ENCODE measurements around the gene CSK. TPM values are rescaled to one million over a fixed set of nuclear protein-coding genes. Genes with fewer than 3 reads are reported as not detected.

The CSK gene
- polyA plus RNA-seq, 1 donor, result 62.4 TPM

DNA sequence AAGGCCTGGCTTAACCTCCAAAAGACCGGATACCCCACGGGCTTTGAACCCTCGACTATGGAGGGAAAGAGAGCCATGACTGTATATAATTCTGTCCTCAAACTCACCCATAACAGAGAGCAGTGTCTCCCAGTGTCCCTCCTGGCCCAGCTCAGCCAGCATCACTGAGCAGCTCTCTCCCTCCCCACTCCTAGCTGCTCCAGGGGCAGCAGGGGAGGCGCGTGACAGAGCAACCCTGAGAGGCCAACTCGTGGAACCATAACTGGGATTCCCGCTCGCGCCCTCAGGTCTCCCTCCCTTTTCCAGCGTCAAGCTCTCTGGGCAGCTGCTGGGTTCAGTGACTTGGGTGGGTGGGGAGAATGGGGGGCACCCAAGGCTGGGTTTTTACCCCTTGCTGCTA lies 44.0 kb downstream of the CSK start:
- no peaks in the 10 kb centered on the region for H3K9me3 ChIP-seq (ENCODE audit: control insufficient read depth, low read depth, low read length)
- H3K27ac ChIP-seq (ENCODE audit: low read length), result no peak overlapping the region
- no peak overlapping the region for H3K4me3 ChIP-seq (ENCODE audit: low read length)
- H3K27me3 ChIP-seq (ENCODE audit: control insufficient read depth, insufficient read depth, low read length), result peaks cover 49% of the 10 kb centered on the region
- H3K36me3 ChIP-seq (ENCODE audit: control insufficient read depth, insufficient read depth, low read length), result no peaks in the 10 kb centered on the region
- DNase-seq, result no peak
- H3K4me1 ChIP-seq (ENCODE audit: control insufficient read depth, insufficient read depth, low read length), result peaks cover 9% of the 10 kb centered on the region
- WGBS (ENCODE audit: insufficient coverage, low lambda C conversion rate), result no CpG with 5 or more reads among the region's 10 CpGs

DNA sequence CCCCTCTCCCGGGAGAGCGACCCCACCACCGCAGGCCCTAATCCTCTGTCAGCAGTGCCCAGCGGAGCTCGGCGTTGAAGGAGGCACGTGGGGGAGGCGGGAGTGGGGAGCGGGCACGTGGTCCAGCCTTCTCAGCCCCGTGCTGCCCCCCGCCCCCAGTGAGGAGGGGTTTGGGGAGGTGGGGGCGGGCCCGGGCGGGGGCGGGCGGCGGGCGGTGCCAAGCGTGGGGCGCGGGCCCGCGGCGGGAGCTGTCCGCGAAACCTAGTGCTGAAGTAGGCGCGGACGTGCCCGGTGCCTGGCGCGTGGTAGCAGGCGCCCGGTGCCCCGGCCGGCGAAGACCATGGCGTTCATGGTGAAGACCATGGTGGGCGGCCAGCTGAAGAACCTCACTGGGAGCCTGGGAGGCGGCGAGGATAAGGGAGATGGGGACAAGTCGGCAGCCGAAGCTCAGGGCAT lies 44.5 kb downstream of the CSK start, which contains the start of gene CPLX3:
Gene CPLX3 (plus strand): TSS at position 264 of the 456 bp plus-strand sequence. CDS start 77 bp downstream, at position 341.
- Histone ChIP-seq H3K36me3 (ENCODE audit: control insufficient read depth, insufficient read depth, low read length) (no peaks in the 10 kb centered on the region), H3K27me3 (ENCODE audit: control insufficient read depth, insufficient read depth, low read length) (peaks cover 49% of the 10 kb centered on the region), H3K4me1 (ENCODE audit: control insufficient read depth, insufficient read depth, low read length) (peaks cover 12% of the 10 kb centered on the region), H3K27ac (ENCODE audit: low read length) (no peak within 1 kb of the TSS), H3K9me3 (ENCODE audit: control insufficient read depth, low read depth, low read length) (no peaks in the 10 kb centered on the region), H3K4me3 (ENCODE audit: low read length) (no peak within 1 kb of the TSS)
- peak in 1 of 2 donors; percentile 29 for DNase-seq
- no CpG with 5 or more reads among the region's 44 CpGs for WGBS (ENCODE audit: insufficient coverage, low lambda C conversion rate)

DNA sequence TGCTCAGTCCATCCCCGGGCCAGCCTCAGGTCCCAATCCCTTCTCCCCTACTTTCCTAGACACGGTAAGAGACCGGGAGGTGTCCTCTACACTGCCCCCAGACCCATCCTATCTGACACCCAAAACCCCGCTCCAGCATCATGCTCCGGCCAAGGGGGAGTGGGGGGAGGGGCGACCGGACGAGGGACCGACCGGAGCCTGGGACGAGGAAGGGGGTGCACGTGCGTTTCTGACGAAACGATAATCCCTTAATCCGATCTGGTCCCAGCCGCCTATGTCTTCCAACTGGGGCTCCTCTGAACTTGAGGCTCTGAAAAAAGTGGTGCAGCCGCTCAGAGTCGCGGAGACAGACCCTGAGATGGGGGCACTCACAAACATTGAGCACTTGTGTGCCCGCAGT lies 45.0 kb downstream of the CSK start:
- WGBS (ENCODE audit: insufficient coverage, low lambda C conversion rate), result no CpG with 5 or more reads among the region's 21 CpGs

DNA sequence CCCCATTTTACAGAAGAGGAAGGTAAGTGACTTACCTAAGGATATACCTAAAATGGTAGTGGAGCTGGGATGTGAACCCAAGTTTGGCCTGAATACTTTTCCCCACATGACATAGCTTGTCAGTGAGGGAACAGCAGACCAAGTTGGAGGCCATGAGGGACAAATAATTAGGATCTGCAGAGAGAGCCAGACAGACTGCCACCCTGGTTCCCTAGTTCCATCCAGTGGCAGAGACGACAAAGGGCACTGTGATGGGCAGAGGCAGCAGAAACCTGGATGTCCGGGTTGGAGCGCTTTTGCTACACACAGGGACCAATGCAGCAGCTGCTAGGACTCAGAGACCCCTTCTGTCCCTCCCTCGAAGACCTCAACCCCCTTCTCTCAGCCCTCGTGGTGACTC lies 45.7 kb downstream of the CSK start:
- peaks cover 49% of the 10 kb centered on the region for H3K27me3 ChIP-seq (ENCODE audit: control insufficient read depth, insufficient read depth, low read length)
- H3K36me3 ChIP-seq (ENCODE audit: control insufficient read depth, insufficient read depth, low read length), result no peaks in the 10 kb centered on the region
- H3K4me3 ChIP-seq (ENCODE audit: low read length), result no peak overlapping the region
- H3K27ac ChIP-seq (ENCODE audit: low read length), result no peak overlapping the region
- WGBS (ENCODE audit: insufficient coverage, low lambda C conversion rate), result no CpG with 5 or more reads among the region's 5 CpGs
- no peak for DNase-seq
- H3K4me1 ChIP-seq (ENCODE audit: control insufficient read depth, insufficient read depth, low read length), result peaks cover 24% of the 10 kb centered on the region
- H3K9me3 ChIP-seq (ENCODE audit: control insufficient read depth, low read depth, low read length), result no peaks in the 10 kb centered on the region

More for the DNA sequence above, 45.0 kb downstream of the CSK start:
- Histone ChIP-seq H3K27me3 (ENCODE audit: control insufficient read depth, insufficient read depth, low read length) (peaks cover 49% of the 10 kb centered on the region), H3K27ac (ENCODE audit: low read length) (no peak overlapping the region), H3K4me1 (ENCODE audit: control insufficient read depth, insufficient read depth, low read length) (peaks cover 17% of the 10 kb centered on the region), H3K36me3 (ENCODE audit: control insufficient read depth, insufficient read depth, low read length) (no peaks in the 10 kb centered on the region), H3K9me3 (ENCODE audit: control insufficient read depth, low read depth, low read length) (no peaks in the 10 kb centered on the region), H3K4me3 (ENCODE audit: low read length) (no peak overlapping the region)
- DNase-seq, result no peak

DNA sequence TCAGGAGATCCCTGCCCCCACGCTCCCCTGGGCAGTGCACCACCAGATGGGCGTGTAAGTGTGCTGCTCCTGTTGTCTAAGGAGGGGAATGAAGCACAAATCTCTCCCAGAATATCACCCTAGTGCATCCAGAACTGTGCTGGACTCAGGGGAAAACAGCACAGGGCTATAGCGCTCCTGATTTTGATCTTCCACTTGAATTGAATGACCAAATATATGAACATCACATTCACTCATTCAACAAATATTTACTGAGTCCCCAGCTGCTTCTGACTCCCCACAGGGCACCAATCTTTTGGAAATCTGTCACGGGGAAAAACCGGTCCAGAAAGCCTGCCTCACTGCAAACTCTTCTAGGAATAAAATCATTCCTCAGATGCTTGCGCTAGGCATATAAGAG lies 47.0 kb downstream of the CSK start:
- Histone ChIP-seq H3K27me3 (ENCODE audit: control insufficient read depth, insufficient read depth, low read length) (peaks cover 47% of the 10 kb centered on the region), H3K4me1 (ENCODE audit: control insufficient read depth, insufficient read depth, low read length) (peaks cover 30% of the 10 kb centered on the region), H3K9me3 (ENCODE audit: control insufficient read depth, low read depth, low read length) (no peaks in the 10 kb centered on the region), H3K4me3 (ENCODE audit: low read length) (no peak overlapping the region), H3K36me3 (ENCODE audit: control insufficient read depth, insufficient read depth, low read length) (no peaks in the 10 kb centered on the region), H3K27ac (ENCODE audit: low read length) (no peak overlapping the region)
- WGBS (ENCODE audit: insufficient coverage, low lambda C conversion rate), result 0% methylated on average over 1 of the region's 6 CpGs
- no peak for DNase-seq

DNA sequence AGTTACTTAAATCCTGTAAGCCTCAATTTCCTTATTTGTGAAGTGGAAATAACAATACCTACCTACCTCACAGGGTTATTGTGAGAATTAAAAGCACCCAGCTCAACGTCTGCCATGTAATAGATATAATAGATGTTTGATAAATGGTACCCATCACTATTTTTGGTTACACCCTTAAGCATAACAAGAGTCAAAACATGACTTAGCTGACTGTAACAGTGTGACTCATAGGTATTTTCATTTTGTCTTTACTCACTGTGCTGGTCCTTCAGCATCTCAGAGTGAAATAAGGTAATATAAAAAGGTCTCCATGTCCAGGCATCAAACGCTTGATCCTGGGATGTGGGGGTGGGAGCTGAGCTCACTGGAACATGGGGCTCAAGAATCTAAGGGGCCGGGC lies 47.6 kb downstream of the CSK start:
- WGBS (ENCODE audit: insufficient coverage, low lambda C conversion rate), result no CpG with 5 or more reads among the region's 3 CpGs
- H3K36me3 ChIP-seq (ENCODE audit: control insufficient read depth, insufficient read depth, low read length), result no peaks in the 10 kb centered on the region
- H3K4me3 ChIP-seq (ENCODE audit: low read length), result no peak overlapping the region
- H3K9me3 ChIP-seq (ENCODE audit: control insufficient read depth, low read depth, low read length), result no peaks in the 10 kb centered on the region
- peaks cover 30% of the 10 kb centered on the region for H3K4me1 ChIP-seq (ENCODE audit: control insufficient read depth, insufficient read depth, low read length)
- H3K27me3 ChIP-seq (ENCODE audit: control insufficient read depth, insufficient read depth, low read length), result peaks cover 41% of the 10 kb centered on the region
- H3K27ac ChIP-seq (ENCODE audit: low read length), result no peak overlapping the region
- no peak for DNase-seq

DNA sequence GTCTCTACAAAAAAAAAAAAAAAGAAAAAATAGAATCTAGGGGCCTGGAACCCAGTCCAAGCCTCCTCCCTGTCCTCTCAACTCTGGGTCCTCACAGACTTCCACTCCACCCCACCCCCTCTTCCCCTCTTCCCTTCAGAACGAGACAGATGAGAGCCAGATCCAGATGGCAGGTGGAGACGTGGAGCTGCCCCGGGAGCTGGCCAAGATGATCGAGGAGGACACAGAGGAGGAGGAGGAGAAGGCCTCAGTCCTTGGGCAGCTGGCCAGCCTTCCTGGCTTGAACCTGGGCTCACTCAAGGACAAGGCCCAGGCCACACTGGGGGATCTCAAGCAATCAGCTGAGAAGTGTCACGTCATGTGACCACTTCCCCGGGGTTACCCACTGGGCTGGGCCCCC lies 48.1 kb downstream of the CSK start:
- peaks cover 36% of the 10 kb centered on the region for H3K27me3 ChIP-seq (ENCODE audit: control insufficient read depth, insufficient read depth, low read length)
- DNase-seq, result no peak
- H3K4me3 ChIP-seq (ENCODE audit: low read length), result no peak overlapping the region
- H3K36me3 ChIP-seq (ENCODE audit: control insufficient read depth, insufficient read depth, low read length), result no peaks in the 10 kb centered on the region
- WGBS (ENCODE audit: insufficient coverage, low lambda C conversion rate), result no CpG with 5 or more reads among the region's 6 CpGs
- H3K9me3 ChIP-seq (ENCODE audit: control insufficient read depth, low read depth, low read length), result no peaks in the 10 kb centered on the region
- peaks cover 30% of the 10 kb centered on the region for H3K4me1 ChIP-seq (ENCODE audit: control insufficient read depth, insufficient read depth, low read length)
- no peak overlapping the region for H3K27ac ChIP-seq (ENCODE audit: low read length)

DNA sequence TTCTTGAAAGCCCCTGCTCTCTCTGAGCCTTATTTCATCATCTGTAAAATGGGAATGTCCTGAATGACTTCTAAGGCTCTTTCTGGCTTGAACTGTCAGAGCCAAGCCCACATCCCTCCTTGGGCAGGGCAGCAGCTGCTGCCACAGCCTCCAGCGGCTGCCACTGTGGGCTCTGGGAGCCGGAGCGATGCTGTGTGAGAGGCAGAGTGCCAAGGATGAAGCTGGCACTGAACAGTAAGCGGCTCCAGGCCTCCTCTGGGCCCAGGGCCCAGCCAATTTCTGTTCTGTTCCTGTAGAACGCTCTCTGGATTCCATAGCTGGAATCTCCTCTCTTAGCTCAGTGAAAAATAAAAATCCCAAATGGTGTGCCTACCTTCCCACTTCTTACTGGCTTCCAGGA lies 49.0 kb downstream of the CSK start:
- H3K27ac ChIP-seq (ENCODE audit: low read length), result no peak overlapping the region
- no peak for DNase-seq
- no CpG with 5 or more reads among the region's 5 CpGs for WGBS (ENCODE audit: insufficient coverage, low lambda C conversion rate)
- H3K36me3 ChIP-seq (ENCODE audit: control insufficient read depth, insufficient read depth, low read length), result peaks cover 5% of the 10 kb centered on the region
- peaks cover 30% of the 10 kb centered on the region for H3K4me1 ChIP-seq (ENCODE audit: control insufficient read depth, insufficient read depth, low read length)
- H3K9me3 ChIP-seq (ENCODE audit: control insufficient read depth, low read depth, low read length), result no peaks in the 10 kb centered on the region
- H3K27me3 ChIP-seq (ENCODE audit: control insufficient read depth, insufficient read depth, low read length), result peaks cover 27% of the 10 kb centered on the region
- H3K4me3 ChIP-seq (ENCODE audit: low read length), result no peak overlapping the region

DNA sequence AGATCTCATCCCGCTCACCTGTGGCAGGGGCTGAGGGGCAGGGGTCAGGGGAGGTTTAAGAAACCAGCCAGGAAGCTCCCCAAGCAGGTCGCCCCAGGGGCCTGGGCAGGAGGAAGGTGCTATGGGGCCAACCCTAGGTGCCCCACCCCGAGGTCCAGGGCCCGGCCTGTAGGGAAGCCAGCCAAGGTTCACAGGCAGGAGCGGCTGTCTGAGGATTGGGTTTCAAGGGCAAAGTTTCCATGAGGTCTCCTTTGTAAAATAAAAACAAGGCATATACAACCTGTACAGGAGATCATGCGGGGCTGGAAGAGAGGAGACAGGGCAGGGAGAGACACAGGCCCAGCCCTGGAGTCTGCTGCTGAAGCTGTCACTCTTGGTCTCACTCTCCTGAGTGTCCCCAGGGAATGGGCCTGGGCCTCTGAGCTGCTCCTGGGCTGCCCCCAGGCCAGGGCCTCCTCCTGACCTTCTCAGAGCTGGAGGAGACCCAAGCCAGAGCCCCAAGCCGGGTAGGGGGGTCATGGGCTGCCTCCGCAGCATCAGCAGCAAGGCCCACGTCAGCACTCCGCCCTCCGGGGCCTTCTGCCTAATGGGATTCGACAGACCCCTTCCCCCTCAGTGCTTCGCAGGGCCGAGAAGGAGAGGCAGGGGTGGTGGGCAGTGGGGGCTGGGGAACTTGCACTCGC lies 50.1 kb downstream of the CSK start:
- Histone ChIP-seq H3K4me3 (ENCODE audit: low read length) (no peak overlapping the region), H3K27ac (ENCODE audit: low read length) (peak overlapping the region; percentile 39), H3K36me3 (ENCODE audit: control insufficient read depth, insufficient read depth, low read length) (peaks cover 16% of the 10 kb centered on the region), H3K27me3 (ENCODE audit: control insufficient read depth, insufficient read depth, low read length) (peaks cover 19% of the 10 kb centered on the region), H3K4me1 (ENCODE audit: control insufficient read depth, insufficient read depth, low read length) (peaks cover 23% of the 10 kb centered on the region), H3K9me3 (ENCODE audit: control insufficient read depth, low read depth, low read length) (no peaks in the 10 kb centered on the region)
- DNase-seq, result peak; percentile 50 to 84
- no CpG with 5 or more reads among the region's 15 CpGs for WGBS (ENCODE audit: insufficient coverage, low lambda C conversion rate)

DNA sequence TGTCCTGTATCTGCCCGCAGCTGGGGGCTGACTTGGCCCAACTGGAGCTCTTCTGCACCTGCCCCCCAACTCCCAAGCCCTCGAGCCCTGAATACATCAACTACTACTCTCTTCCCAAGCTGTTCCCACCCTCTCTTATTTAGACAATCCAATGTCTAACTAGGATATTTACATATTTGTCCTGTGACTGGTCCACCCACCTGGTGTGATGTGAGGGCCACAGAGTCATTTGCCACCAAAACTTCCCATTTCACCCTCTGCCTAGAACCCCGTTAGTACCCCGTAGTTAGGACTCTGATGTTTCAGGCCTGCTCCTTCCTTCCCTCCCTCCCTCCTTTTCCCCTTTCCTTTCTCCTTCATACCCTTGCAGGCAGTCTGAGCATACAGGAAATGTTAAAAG lies 50.9 kb downstream of the CSK start:
- no CpG with 5 or more reads among the region's 4 CpGs for WGBS (ENCODE audit: insufficient coverage, low lambda C conversion rate)
- H3K27ac ChIP-seq (ENCODE audit: low read length), result no peak overlapping the region
- DNase-seq, result no peak
- H3K4me1 ChIP-seq (ENCODE audit: control insufficient read depth, insufficient read depth, low read length), result peaks cover 22% of the 10 kb centered on the region
- H3K36me3 ChIP-seq (ENCODE audit: control insufficient read depth, insufficient read depth, low read length), result peaks cover 24% of the 10 kb centered on the region
- H3K9me3 ChIP-seq (ENCODE audit: control insufficient read depth, low read depth, low read length), result no peaks in the 10 kb centered on the region
- H3K4me3 ChIP-seq (ENCODE audit: low read length), result no peak overlapping the region
- peaks cover 10% of the 10 kb centered on the region for H3K27me3 ChIP-seq (ENCODE audit: control insufficient read depth, insufficient read depth, low read length)

Data from large intestine (tissue), 3 donors.